GM19035 (cell line): ENCODE results near the gene EXOC3L1.
A peak's percentile ranks its signal among the peaks of the same experiment; 100 is the strongest.

ENCODE experiments used
- ATAC-seq: cut with Tn5 transposase; IDR thresholded peaks from one replicate; pipeline ENCODE4 v1.9.1; 2021; ENCODE audit not compliant: unreplicated experiment

EXOC3L1 gene, protein sequence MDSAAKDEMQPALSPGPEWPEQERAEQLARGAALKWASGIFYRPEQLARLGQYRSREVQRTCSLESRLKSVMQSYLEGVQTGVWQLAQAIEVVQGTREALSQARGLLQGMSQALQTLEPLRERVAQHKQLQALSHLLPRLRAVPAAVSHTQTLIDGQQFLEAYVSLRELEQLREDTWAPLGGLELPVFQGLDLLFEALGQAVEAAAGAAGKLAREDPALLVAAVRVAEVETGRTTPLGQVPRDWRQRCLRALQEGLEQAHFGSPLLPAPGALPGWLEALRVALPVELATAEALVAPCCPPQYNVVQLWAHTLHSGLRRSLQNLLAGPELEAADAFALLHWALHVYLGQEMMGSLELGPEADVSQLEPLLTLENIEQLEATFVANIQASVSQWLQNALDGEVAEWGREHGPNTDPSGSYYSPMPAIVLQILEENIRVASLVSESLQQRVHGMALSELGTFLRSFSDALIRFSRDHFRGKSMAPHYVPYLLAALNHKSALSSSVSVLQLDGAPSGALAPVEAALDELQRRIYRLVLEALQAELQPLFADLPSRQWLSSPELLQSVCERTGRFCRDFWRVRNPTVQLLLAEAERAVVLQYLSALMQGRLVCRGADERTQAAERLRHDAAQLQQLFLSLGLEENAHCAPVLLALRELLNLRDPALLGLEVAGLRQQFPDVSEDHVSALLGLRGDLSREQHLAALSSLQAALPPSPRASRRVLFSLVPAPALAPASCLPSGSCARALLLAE

DNA sequence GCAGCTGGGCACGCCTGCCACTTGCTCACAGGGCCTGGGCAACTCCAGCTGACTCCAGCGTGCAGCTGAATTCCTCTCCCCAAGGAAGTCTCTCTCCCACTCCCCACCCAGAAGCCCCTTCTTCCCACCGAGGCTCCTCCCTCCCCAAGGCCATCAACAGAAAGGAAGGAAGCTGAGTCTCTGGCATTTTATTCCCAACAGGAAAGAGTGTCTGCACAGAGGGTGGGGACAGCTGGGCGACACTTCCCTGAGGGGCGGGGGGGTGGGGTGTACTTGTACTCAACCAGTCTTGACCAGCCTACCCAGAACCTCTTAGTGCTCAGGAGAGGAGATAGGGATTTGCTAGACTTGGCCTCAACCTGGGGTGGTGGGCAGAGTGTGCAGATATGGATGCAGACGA lies at the start of gene EXOC3L1:
EXOC3L1 (minus strand) TSS at position 96 of the 400 bp plus-strand sequence. CDS start 460 bp downstream, outside the sequence.
- ATAC-seq: no peak

DNA sequence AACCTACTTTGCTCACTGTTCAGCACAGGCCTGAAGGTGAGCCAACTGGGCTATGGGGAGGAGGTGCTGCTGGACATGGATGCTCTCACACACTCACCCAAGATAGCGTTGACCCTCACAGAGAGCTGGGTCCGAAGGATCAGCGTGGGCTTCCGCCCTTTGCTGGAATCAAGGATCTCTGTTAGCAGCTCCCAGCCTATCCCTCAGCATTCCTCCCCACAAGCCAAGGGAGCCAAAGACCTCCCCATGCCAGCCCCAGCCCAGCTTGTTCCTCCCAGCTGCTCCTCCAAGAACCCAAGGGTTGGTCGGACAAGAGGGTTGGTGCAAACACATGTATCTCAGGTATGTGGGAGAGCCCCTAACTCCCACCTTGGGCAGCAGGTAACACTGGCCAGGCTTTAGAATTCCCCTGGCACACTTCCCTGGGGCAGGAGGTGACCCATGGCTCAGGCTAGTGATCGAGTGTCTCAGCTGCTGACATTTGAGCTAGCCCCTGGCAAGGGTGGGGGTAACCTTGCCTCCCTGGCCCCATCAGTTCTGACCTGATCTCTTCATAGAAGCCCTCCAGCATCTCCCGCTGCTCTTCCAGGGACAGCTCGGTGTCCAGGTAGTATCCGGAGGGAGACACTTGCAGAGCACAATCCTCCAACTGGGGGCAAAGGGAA lies 49.0 kb upstream of the EXOC3L1 start:
- ATAC-seq: no peak

DNA sequence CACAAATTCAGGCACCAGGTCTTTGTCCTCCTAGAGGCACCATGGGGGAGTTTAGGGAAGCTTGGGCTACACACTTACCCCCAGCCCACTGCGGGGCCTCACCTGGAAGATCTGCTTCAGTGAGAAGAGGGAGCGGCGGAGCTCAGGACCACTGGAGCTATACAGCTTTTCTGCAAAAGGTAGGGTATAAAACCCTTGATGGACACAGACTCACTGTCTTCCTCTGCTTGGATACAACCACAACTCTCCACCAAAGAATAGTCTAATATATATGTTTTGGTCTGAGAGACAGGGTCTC lies 48.3 kb upstream of the EXOC3L1 start:
- ATAC-seq: no peak

DNA sequence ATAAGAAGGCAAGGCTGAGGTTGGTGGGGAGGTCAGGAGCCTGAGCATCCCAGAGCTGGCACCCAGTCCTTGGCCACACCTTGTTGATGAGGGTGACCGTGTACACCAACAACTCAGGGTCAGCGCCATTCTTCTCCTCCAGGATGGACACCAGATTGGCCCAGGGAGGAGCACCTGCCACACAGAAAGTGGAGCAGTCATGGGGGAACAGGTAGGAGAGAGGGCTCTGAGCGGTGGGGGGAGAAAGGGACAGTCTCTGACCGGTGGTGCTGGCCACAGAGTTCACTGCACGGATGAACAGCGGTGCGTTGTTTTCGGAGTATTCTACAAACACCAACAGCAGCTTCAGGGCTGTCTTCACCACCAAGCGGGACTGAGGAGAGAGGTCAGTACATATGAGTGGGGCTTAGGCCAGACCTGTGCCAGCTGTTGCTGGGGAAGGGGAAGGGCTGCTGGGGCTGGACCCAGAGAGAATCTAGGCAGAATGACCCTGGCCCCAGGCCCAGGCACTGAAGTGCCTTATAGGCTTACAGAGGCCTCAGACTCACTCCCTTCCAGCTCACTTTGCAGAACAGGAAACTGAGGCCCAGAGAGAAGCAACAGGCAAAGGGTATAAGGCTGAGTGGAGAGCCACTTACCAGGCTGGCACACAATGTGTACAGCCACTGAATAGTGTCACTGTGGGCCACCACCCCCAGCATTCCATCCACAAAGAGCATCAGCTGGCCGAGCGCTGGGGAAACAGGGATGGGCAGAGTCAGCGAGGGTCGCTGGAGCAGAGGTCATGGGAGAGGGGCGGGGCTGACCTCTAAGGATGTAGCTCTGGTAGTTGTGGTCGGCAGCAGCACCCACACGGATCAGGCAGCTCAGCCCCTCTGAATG lies 47.7 kb upstream of the EXOC3L1 start:
- no peak for ATAC-seq

DNA sequence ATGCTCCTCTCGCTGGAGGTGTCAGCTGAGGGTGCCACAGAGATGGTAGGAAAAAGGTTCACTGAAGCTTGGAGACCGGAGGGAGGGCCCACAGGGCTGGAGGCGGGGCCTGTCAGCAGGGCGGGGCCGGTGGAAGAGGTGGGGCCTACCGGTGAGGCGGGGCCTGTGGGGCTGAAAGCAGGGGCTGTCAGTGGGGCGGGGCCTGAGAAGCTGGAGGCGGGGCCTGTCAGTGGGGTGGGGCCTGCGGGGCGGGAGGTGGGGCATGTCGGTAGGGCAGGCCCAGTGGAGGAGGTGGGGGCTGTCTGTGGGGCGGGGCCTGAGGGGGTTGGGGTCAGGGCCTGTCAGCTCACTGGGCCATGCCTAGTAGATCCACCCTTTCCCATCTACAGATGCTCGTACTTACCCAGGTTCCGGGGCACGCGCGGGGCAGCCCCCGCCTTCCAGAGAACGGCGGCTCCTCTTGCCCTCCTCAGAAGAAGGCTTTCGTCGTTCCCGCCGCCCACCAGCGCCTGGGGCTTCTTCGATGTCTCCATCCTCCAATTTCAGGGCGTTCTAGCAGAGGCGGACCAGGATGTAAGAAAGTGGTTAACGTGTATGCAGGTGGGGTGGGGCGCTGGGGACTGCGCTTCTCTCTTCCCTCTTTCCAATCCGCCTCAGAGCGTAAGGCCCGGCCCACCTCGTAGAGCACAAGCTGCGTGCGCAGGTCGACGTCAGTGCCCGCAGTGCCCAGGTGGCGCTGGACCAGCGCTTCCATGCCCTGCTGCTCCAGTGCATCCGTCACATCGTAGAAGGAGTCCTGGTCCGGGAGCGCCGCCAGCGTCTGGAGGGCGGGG lies 46.8 kb upstream of the EXOC3L1 start:
- no peak for ATAC-seq

DNA sequence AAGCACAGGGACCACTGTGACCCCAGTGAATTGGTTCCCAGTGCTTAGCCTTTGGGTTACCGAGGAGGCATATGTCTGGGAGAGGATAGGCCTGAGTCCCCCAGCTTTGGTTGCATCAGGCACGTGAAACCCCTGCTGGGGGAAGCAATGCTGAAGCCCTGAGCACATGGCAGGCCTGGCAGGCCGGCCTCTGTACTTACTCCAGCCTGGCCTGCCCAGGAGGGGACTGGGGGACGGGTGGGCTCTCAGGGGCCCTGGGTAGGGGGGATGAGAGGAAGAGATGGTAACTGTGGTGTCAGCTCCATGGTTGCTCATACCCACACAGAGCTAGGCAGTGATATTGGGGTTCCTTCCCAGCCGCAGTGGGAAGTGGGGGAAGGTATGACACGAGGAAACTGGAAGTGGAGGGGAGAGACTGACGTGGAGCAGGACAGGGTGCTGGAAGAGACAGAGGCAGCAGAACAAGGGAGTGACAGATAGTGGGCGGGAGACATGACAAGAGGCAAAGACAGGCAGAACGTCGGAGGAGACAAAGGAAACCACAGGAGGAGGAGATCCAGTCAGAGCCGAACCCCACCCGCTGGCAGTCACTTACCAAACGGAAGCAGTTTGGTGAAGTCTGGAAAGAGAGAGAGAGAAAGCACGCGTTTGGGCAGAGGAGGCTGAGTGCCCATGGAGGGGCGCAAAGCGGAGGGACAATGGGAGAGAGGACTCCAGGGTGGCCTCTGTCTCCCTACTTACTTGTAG lies 46.1 kb upstream of the EXOC3L1 start:
- no peak for ATAC-seq

DNA sequence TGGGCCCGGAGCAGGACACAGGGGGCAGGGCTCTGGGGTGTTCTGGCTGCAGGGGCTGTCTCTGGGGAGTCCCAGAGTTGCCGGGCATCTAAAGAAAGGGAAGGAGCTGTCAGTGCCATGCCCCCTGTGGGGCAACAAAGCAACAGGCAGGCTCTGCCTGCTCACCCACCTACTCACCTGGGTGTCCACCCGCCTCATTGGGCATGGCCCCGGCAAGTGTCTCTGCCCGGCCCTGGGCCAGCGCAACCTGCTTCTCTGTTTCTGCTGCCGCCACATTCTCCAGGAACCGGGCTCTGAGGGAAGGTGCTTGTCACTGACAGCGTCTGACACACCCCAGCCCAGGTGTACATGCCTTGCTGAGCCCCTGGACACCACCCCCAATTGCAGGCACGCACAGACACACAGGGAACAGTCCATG lies 44.3 kb upstream of the EXOC3L1 start:
- ATAC-seq: no peak

DNA sequence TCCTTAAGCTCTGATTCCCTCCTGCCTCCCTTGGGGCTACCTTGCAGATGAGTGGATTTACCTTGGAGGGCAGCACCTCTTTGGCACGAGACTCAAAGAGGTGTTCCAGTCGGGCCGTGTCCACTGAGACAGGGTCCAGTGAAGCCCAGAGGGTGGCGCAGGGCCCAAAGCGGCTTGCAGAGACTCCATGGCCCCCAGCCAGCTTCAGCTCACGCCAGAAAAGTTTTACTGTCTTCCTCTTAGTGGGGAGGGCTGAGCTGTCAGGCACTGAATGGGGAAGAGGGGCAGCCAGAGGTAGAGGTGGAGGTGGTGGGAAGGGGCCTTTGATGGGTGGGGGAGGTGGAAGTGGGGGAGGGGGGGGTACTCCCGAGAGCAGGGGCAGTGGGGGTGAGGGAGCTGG lies 43.7 kb upstream of the EXOC3L1 start:
- ATAC-seq: no peak

DNA sequence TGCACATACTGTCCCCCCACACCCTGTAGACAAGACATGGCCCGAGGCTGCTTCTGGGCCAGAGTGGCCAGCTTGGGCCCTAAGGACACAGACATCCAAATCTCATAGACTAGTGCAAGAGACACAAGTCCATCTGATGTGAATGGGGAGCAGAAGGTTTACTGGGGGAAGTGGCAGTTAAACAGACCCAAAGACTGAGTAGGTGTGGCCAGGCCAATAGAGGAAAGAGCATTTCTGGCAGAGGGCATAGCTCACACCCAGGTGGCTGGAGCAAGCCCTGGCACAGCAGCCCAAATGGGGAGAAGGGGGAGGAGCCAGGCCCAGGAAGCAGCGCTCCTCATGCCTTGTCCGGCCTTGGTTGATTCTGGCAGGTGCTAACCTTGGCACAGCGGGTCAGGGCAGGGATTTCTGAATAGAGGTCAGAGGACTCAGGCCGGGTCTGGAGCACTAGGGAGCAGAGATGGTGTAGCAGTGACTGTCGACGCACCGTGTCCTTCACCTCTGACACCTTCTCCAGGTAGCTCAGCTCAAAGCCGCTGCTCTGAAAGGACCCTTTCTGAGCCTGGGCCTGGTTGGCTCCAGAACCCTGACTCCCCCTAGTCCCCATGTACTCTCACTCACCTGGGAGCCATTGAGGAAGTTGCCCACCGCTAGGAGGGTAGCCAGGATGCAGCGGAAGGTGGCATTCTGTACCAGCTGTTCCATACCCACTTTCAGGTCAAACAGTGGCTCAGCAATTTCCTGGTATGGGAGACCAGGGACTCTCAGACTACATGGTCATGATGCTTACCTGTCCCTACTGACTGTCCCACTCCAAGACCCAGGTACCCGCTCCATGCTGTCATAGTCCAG lies 41.1 kb upstream of the EXOC3L1 start:
- no peak for ATAC-seq

DNA sequence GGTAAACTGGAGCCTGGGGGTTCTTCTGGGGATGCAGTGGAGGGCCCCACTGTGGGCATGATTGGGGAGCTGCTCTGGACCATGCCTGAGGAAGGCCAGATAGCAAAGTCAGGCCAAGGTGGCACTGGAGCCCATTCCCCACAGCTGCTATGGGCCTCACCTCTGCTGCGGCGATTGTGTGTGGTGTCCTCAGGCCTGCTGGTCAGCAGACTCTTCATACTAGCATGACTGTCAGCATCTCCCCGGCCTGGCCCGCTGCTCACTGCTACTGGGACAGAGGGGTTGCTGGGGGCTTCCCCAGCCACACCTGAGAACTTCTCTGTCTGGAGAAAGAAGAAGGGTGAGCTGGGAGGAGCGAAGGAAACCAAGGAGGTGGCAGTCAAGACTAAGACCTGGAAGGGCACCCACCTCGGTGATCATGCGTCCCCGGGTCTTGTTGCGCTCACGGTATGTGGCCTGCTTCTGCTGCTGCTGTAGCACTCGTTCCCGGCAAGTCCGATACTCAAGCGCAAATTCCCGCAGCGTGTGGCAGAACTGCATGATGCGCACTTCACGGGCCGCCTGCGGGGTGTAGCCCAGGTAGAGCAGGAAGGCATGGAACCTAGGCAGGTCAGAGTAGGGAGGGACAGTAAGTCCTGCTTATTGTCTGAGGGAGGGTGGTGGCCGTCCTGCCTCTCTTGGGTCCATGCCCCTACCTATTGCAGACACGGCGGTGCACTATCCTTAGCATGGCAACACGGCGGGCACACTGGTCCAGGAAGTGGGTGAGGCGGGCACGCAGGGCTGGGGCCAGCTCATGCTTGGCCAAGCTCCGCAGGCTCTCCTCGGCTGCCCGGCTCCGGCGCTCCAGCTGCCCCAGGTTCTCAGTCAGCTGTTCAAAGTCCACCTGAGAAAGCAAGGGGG lies 40.2 kb upstream of the EXOC3L1 start:
- ATAC-seq: no peak

DNA sequence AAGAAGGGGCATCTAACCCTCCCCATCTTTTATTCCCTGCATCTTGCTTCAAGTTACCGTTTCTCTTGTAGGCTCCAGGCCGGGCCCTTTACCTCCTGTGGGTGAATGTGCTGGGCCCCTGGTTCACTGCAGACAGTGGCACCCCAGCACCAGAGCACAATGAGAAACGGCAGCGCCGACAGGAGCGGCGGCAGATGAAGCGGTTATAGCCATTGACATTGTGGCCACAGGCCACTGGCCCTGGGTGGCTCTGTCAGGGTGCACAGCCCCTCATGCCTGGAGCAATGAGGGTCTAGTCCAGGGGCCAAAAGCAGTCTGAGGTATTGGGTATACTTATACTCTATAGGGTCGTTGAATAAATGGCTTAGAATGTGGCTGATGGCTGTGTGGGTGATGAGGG lies 39.0 kb upstream of the EXOC3L1 start:
- ATAC-seq: no peak

DNA sequence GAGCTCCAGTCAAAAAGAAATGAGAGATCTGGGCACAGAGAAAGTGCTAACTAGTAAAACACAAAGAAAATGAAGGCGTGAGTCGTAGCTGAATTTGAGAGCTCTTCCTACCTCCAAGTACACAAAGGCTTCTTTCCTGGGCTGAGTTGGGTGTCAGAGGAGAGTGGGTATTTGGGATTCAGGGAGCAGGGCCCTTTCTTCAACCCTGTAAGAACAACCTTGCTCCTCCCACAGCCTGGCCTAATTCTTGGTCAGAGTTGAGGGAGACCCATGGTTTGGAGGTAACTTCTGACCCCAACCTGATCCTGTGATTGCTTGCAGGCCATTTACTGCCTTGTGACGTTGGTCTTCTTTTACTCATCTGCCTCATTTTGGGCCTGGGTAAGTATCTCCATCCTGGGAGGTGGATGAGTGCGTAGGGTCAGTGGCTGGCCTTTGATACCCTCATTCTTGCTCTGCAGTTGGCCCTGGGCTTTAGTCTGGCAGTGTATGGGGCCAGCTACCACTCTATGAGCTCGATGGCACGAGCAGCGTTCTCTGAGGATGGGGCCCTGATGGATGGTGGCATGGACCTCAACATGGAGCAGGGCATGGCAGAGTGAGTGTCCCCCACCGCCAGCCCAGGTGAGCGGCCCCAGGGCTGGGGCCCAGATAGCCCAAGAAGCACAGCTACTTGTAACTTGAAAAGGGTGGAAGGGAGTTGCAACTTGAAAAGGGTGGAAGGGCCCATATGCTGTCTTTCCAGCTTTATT lies 38.3 kb upstream of the EXOC3L1 start:
- no peak for ATAC-seq

DNA sequence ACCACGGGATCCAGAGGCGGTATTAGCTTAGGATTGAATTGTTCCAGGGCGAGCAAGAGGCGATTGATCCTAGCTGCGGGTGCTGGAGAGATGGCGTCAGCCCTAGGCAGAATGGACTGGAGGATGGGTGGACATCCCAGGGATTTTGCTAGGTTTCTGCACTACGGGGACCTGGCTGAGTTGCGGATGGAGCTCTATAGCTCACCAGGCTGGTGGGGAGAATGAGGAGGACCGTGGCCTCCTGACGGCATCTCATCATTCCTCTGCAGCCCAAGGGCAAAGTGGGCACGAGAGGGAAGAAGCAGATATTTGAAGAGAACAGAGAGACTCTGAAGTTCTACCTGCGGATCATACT lies 37.6 kb upstream of the EXOC3L1 start:
- no peak for ATAC-seq

DNA sequence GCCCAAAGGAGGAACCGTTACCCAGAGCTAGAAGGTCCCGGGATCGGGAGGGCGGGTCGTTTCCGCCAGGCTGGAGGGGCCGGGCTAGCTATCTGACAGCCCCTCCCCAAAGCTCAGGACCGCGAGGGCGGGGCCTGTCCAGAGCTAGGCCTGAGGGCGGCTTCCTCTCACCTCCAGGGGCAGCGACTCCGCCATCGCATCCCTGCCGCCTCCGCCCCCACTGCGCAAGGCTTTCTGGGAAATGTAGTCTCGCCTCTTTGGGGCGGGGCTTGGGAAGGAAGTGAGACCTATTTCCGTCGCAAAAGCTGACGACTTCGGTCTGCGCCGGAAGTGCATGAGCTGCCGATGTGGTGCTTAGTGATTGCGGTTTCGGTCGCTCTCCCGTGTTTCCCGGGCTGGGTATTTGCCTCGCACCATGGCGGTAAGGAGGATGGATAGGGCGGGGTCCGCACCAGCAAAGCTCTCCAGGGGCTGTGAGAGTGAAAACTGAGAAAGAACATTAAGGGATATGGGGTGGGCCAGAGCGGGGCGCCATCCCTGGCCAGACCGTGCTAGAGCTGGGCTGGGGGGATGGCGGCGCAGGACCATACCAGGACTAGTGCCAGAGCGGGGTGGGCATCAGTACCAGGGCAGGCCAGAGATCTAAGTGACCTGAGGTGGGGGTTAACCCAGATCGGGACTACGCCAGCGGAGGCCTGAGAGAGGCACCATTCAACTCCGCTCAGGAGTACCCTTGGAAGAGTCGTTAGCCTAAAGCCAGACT lies 37.0 kb upstream of the EXOC3L1 start, which contains the start of gene TMEM208:
TMEM208 (plus strand) TSS at position 327 of the 763 bp plus-strand sequence; CDS start at position 416, 89 bp downstream.
- ATAC-seq: peak; percentile 97

DNA sequence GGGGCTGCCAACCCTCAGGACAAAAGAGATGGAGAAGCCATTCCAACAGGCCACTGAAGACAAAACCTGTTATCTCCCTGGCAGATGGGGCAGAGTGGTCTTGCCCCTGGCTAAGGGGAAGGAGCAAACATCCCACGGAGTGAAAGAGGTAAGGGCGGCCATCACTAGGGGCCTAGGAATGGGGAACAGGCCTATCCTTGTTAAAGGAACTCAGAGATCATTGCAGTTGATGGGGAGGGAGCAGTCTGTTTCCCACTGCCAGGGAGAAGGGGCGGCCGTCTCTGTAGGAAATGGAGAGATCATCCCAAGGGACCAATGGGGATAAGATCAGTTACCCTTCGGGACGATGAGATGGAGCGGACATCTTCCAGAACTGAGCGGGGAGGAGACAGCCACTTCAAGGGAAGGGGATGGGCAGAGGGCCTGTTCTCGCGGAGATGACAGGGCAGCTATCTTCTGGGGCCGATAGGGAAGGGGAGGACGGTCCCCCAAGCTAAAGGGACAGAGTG lies 36.4 kb upstream of the EXOC3L1 start:
- no peak for ATAC-seq

DNA sequence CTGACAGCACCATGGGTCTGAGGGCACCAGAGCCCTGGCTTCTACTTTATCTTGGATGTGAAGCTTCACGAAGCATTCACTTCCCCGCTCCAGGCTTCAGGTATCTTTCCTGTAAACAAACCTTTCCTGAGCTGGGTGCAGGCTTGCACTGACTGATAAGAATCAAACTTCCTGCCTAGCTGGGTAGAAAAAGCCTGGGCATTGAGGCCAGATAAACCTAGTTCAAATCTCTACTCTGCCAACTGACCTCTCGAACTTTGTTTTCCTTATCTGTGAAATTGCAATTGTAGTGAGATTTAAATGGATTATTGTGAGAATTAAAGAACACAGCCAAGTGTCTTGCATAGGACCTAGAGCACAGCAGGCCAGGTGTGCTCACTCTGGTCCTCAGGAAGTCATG lies 34.1 kb upstream of the EXOC3L1 start:
- no peak for ATAC-seq
